Measurements from ENCODE around the gene C5orf63. TPM values are rescaled to one million over a fixed set of nuclear protein-coding genes. Genes with fewer than 3 reads are reported as not detected.

C5orf63 gene
- total and polyA plus RNA-seq, 10 of the 15 experiments (the other 5 are each of a cell fraction or from before 2014, with no cell fraction given): 8.7 to 54.3 (median 11.9) TPM

GRCh38 chr5:127072861-127073846 is at the start of gene C5orf63 (continued):
- TF ChIP-seq ZNF217 (IDR thresholded peaks at IDR 0.05): peak; percentile 37; the same call in 1 of the 2 replicates
- no peak for TF ChIP-seq TCF12 (IDR thresholded peaks at IDR 0.05; ENCODE audit: low read depth, low read length)
- TF ChIP-seq NR2C2 (IDR thresholded peaks at IDR 0.05; ENCODE audit: borderline replicate concordance, control insufficient read depth, insufficient read length, low read depth): no peak
- TF ChIP-seq SMAD5 (IDR thresholded peaks at IDR 0.05; ENCODE audit: low read depth): 0 out of 2 replicates have a peak, but pooled peaks have one; percentile 66
- TF ChIP-seq GATAD2B (conservative IDR thresholded peaks at IDR 0.05; ENCODE audit: low read depth): peak; percentile 94
- TF ChIP-seq KLF5 (IDR thresholded peaks at IDR 0.05; ENCODE audit: partially characterized antibody): no peak
- TF ChIP-seq ZNF687 (IDR thresholded peaks at IDR 0.05): peak; percentile 61; the same call in 1 of the 2 replicates
- peak; percentile 73; the same call in 1 of the 2 replicates for TF ChIP-seq MAX (IDR thresholded peaks at IDR 0.05; ENCODE audit: low read depth, low read length)
- 0 out of 2 replicates have a peak, but pooled peaks have one; percentile 49 for TF ChIP-seq CBX5 (IDR thresholded peaks at IDR 0.05; ENCODE audit: low read depth)
- TF ChIP-seq STAT3 (IDR thresholded peaks at IDR 0.05; ENCODE audit: low read depth, low read length): no peak
- TF ChIP-seq IKZF1 (conservative IDR thresholded peaks at IDR 0.05): peak; percentile 94
- peak; percentile 31; the same call in 1 of the 2 replicates for TF ChIP-seq YY1 (IDR thresholded peaks at IDR 0.05; ENCODE audit: low read depth, low read length)
- TF ChIP-seq CEBPB (IDR thresholded peaks at IDR 0.05; ENCODE audit: borderline replicate concordance in 1 of 2, low read depth in 2 of 2, low read length in 2 of 2): no peak
- 0 out of 2 replicates have a peak, but pooled peaks have one; percentile 53 for TF ChIP-seq LARP7 (IDR thresholded peaks at IDR 0.05)
- no peak for TF ChIP-seq HDGF (IDR thresholded peaks at IDR 0.05)
- TF ChIP-seq USF1 (IDR thresholded peaks at IDR 0.05; ENCODE audit: borderline replicate concordance, extremely low read length, insufficient read depth, low read depth, low read length): no peak
- TF ChIP-seq ATF2 (IDR thresholded peaks at IDR 0.05; ENCODE audit: low read length): no peak
- no peak for TF ChIP-seq POLR2AphosphoS2 (IDR thresholded peaks at IDR 0.05; ENCODE audit: low read depth, low read length)
- TF ChIP-seq SMC3 (IDR thresholded peaks at IDR 0.05; ENCODE audit: borderline replicate concordance, low read length): no peak
- TF ChIP-seq NFXL1 (IDR thresholded peaks at IDR 0.05; ENCODE audit: borderline replicate concordance): no peak

Measured in GM12878 (cell line).